ENCODE measurements around the gene SCYGR8.
A peak's percentile ranks its signal among the peaks of the same experiment; 100 is the strongest.

The SCYGR8 gene

DNA sequence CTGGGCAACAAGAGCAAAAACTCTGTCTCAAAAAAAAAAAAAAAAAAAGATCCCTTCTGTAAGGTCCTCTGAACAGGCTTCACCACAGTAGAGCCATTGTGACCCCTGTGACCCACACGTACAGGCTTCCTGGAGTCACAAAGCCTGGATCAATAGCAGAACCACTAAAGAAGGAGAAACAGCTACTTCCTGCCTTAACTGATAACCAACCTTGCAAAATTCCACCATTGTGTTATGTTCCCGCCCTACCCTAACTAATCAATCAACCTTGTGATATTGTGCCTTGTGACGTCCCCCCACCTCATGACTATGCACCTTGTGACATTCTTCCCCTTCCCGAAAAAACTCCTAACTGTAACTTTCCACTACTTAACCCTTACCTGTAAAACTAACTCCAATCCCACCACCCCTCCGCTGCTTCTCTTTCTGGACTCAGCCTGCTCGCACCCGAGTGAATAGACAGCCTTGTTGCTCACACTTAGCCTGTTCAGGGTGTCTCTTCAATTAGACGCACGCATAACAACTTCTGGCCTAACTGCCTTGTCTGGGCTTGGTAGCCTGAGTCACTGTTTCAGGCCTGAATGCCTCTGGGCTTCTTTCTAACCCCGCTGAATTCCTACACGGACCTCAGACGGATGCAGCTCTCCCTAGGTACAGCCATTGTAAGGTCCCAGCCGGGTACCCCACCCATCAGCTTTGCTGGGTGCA lies 13.9 kb downstream of the SCYGR8 start:
- DNase-seq (ENCODE audit: extremely low spot score, insufficient read length, low read depth): no peak
- no peak for FAIRE-seq

DNA sequence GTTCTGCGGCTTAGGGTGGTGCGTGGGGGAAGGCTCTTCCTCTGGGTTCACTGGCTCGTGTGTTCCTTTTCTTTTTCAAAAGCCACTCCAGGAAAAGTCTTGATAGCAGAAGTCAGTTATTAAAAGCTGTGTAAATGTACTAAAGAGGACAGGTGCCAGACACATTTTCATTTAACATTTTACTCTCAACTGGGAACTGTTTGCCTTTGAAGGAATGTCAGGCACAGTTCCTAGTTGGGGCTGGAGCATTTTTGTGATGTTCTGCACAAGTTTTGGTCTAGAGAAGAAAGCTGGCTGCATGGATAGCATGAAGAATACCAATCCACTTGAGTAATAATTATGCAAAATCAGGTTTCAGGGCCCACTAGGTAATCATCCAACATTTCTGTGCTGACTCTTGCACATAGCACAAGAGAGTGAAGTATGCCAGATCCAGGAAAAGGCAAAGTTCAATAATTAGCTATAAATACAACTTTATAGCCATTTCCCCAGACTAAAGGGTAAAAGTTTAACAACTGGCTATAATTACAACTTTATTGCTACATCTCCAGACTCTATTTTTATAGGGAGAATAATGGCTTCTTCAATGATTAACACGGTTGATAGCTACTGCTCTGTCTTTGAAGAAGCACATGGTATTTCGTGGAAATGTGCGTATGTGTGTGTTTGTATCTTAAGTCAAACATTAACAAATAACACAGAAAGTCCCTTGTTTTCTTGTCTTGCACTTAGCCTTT lies 16.2 kb downstream of the SCYGR8 start:
- no peak for DNase-seq (ENCODE audit: extremely low spot score, insufficient read length, low read depth)
- no peak for FAIRE-seq

DNA sequence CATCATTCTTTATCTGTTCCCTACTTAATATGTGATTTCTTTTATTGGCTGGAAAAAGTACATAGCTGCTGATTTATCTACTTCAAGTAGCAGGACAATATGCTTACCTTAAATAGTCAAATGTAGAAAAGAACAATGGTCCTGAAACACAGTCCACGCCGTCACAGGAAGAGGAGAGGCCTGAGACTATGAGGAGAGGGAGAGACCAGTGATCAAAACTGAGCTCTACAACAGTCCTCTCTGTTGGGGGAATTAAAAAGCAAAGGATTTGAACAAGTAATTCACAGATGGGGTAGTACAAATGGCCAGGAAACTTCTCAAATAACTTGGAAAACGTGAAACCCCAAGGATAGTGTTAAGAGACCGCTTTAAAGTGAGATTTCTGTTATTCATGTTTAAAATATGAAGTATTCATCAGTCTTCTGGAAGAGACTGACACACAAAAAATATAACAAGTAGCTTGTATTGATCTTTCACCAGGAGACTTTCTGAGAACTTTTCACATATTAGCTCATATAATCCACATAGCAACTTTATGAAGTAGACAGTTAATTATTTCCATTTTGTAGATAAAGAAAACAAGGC lies 20.2 kb downstream of the SCYGR8 start:
- FAIRE-seq (no peak), DNase-seq (ENCODE audit: extremely low spot score, insufficient read length, low read depth) (no peak)

DNA sequence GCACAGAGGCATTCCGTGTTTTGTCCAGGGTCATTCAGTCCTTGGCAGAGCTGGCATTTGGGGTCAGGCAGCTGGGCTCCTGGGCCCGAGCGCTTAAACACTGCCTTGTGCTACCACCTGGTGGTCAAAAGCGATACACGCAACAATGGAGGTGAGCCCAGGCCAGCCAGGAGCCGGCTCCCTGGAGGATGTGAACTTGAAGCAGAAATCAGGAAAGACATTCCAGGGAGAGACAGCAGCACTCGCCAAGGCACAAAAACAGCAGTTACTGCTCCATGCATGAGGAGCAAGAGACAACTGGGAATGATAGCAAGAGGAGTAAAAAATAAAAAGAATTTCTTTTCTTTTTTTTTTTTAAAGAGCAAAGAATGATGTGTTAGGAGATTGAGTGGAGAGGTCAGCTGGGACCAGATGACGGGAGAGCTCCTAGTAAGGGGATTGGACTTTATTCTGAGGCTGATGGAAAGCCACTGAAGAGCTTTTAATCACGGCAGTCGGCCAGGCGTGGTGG lies 20.7 kb downstream of the SCYGR8 start:
- DNase-seq (ENCODE audit: extremely low spot score, insufficient read length, low read depth) (peak; percentile 53), FAIRE-seq (peak; percentile 85)

DNA sequence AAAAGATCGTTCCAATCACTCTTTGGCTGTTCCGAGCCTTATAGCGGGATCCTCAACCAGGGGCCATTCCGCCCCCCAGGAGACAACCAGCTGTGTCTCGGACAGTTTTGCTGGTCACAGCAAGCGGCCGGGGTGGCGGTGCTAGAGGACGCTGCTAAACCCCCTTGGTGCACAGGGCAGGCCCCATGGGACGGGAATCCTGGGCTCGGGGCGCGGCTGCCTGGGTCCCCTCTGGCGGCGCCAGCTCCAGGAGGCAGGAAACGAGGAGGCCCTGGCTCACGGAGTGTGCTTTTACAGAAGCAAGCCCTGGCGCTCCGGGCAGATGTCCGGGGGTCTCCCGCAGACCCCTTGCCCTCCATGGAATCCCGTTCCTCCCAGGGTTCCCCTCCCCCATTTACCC lies 22.1 kb downstream of the SCYGR8 start:
- no peak for DNase-seq (ENCODE audit: extremely low spot score, insufficient read length, low read depth)
- no peak for FAIRE-seq

DNA sequence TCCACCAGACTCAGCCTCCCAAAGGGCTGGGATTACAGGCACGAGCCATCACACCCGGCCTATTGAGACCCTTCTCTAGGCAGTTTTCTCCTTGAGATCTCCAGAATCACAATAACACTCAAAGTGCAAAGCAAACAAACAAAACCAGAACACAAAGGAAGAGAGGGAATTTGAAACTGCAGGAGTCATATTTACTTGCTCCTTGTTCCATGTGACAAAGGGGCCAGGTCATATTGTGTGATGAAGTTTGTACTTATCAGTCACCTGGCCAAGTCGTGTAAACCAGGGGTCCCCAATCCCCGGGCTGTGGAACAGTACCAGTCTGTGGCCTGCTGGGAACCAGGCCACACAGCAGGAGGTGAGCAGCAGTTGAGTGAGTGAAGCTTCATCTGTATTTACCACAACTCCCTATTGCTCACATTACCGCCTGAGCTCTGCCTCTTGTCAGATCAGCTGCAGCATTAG lies 26.5 kb downstream of the SCYGR8 start:
- FAIRE-seq (no peak), DNase-seq (ENCODE audit: extremely low spot score, insufficient read length, low read depth) (no peak)

DNA sequence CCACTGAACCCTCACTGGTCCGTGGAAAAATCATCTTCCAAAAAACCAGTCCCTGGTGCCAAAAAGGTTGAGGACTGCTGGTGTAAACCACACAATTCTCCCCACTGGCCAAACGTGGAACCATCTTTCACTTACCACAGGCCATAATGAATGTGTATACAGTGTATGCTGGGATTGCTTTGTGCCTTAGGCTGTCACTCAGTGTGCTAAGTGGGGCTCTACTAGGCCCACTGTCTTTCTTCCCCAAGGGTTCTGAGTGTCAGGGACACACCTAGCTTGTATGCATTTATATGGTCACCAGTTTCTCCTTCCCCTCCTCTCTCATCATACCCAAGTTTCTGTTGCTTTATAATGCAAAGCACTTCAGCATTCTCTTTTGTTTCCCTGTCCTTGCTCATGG lies 27.2 kb downstream of the SCYGR8 start:
- DNase-seq (ENCODE audit: extremely low spot score, insufficient read length, low read depth) (no peak), FAIRE-seq (no peak)

DNA sequence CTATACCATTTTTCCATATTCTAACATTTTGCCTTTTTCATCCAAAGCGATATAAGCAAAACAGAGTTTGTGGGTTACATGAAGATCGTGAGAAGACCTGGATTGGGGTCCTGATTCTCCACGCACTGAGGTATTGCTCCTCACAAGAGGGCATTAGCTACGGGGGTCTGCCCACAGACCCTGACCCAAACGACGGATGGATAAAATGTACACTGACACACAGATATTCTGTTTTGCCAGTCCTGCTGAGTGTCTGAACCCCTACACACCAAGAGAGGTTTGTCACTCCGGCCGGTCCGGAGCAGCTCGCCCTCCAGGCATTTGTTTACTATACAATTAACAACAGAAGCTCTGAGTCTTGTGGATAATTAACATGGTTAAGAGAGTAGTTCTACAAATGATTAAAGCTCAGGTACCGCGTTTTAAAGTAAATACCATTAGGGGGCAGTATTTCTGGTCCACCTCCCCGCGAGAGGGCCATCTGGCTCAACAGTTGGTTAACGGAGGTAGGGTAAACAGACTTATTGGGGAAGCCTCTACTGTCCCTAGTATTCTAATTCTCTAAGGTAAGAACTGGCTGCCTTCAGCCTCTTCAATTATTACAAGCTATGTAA lies 28.4 kb downstream of the SCYGR8 start:
- DNase-seq (ENCODE audit: extremely low spot score, insufficient read length, low read depth) (no peak), FAIRE-seq (peak; percentile 52)

DNA sequence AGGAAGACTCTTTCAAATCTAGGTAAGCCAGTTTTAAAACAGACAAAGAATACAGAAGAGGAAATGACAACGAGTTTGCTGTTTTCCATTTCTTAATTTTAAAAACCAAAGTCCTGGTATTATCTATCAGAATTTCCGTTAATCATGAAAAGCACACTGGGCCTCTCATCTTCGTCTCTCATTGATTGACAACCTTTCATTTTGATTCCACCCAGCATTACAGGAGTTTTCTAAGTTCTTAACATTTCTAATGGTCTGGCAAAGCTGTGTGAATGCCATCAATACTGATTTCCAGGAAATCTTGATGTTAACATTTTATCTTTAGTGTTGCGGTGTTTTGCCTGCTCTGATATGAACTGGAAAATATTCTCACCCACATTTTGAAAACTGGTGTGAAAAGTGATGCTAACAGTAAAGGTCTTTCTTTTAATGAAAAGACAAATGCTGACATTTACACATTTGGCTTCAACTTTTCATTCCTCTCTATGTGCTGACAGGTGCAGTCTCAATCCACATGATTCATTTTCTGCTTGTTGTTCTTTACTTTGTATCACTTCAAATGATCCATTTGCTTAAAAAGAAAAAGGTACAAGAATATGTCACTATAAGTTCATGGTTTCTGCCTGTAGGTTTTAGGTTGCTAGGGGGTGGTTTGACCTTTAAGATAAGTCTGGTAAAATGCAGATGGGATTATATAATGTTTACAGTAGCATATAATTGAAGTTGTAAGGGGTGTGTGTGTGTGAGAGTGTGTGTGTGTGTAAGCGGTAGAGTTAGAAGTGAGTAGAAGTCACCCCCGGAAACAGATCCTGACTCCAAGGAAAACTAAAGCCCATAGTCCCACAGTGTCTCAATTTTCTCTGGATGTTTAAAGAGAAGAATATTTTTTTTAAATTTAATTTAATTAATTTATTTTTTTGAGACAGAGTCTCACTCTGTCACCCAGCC lies 29.5 kb downstream of the SCYGR8 start:
- DNase-seq (ENCODE audit: extremely low spot score, insufficient read length, low read depth) (no peak), FAIRE-seq (no peak)

DNA sequence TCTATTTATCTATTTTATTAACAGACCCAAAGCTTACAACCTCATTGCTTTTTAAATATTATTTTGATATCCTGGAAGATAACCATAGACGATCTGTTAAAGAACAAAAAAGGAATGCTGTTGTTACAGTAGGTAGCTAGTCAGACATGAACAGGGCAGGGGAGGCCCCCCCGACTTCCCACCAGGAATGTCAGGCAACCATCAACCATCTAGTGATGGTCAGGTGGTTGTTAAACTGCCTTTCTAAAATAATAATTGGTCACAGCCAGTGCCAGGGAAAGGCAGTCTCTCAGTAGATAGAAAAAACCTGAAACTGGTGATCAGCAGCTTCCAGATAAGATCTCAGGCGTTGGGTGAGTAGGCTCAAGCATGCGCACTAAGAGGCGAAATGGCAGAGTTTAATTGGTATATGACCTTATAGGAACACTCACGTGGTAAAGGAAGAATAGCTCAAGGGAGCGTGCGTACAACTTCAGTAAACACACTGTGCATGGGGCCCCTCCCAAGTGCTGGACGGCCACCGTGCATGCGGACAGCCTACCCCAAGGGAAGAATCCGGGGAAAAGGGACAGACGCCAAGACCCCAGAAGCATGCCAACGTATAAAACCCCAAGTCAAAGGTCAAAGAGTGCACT lies 35.4 kb downstream of the SCYGR8 start:
- FAIRE-seq (no peak), DNase-seq (ENCODE audit: extremely low spot score, insufficient read length, low read depth) (no peak)

DNA sequence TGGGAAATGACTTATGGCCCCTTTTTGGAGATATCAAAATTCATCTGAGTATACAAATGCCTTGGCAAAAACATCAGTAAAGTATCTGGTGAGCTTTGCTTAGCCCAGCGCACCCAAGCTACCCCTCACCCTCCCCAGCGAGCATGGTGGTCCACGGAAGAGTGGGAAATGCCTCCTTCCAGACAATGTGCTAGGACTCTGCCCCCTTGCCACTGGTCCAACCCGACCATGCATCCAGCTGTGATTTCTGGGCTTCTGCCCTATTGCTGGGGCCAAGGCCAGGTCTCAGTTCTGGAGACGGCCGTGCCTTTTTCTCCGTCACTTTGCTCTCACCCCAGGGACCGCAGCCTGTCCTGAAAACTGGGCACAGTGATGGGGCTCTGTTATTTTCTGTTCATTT lies 36.1 kb downstream of the SCYGR8 start:
- no peak for DNase-seq (ENCODE audit: extremely low spot score, insufficient read length, low read depth)
- no peak for FAIRE-seq

DNA sequence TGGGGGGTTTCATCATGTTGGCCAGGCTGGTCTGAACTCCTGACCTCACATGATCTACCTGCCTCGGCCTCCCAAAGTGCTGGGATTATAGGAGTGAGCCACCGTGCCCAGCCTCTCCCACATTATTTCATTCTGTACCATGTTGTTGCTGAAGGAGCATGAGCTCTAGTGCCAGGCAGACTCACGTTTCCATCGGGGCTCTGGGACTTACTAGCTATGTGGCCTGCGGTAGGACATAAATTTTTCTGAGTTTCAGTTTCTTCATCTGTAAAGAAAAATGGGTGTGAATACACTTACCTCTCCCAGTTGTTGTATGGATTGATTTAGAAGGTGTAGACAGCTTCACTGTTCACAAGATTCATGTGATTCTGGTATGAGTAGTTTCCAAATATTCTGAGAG lies 37.1 kb downstream of the SCYGR8 start:
- FAIRE-seq (peak; percentile 60), DNase-seq (ENCODE audit: extremely low spot score, insufficient read length, low read depth) (no peak)

DNA sequence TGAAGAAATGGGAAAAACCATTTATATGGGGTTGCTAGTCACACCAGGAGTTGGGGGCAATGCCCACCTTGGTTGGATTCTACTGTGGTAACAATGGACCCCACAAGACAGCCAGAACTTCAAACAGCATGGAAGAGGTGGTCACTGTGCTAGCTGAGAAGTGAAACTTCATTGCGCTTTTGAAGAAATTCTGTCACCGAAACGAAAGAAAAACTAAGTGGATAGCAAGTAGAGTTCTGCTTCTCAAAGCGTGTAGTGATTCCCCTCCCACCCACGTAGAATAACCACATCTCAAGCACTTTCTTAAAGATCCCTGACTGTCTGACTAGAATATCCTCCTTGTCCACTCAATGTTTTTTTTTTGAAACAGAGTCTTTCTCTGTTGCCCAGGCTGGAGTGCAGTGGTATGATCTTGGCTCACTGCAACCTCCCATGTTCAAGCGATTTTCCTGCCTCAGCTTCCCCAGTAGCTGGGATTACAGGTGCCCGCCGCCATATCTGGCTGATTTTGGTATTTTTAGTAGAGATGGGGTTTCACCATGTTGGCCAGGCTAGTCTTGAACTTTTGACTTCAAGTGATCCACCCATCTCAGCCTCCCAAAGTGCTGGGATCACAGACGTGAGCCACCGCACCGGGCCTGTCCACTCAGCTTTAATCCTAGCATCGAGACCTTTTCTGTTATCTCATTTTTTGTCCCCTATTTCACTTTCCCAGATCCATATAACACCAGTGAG lies 37.9 kb downstream of the SCYGR8 start:
- peak; percentile 99 for FAIRE-seq
- DNase-seq (ENCODE audit: extremely low spot score, insufficient read length, low read depth): peak; percentile 25

DNA sequence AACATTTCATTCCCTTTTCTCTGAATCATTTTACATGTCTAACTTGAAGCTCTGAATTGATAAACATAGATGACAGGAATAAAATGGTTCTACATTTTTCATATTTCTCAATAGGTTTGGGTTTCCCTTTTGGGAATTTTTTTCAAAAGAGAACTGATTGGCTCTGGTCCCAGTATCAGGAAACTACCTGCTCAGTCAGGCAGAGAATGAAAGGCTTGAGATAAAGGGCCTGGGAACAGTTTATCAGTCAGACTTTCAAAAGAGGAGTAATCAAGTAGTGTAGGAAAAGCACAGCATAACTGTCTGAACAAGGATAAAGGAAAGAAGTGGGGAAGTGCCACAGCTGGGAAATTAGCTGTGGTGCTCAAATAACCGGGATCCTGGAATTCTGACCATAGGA lies 39.6 kb downstream of the SCYGR8 start:
- no peak for FAIRE-seq

DNA sequence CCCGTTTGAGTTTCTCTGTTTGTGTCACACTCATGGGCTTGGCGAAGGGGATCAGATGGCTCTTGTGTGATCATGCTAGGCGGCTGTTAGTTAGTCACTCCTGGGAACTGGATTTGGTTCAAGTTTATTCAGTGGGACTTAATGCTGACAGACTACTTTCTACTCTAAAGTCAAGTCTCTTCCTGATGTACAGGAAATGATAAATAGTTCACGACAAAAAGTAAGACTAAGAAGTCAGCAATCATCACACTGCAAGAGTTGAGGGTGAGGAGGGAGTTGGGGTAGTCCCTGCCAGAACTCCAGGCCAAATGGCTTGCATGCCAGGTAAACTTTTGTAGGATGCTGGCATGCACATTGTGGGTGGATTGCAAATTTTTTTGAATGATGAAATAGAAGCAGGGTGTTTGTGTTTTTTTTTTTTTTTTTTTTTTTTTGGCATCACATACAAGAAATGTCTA lies 42.9 kb downstream of the SCYGR8 start:
- DNase-seq (ENCODE audit: extremely low spot score, insufficient read length, low read depth): no peak
- FAIRE-seq: no peak

More for the DNA sequence above, 39.6 kb downstream of the SCYGR8 start:
- no peak for DNase-seq (ENCODE audit: extremely low spot score, insufficient read length, low read depth)

DNA sequence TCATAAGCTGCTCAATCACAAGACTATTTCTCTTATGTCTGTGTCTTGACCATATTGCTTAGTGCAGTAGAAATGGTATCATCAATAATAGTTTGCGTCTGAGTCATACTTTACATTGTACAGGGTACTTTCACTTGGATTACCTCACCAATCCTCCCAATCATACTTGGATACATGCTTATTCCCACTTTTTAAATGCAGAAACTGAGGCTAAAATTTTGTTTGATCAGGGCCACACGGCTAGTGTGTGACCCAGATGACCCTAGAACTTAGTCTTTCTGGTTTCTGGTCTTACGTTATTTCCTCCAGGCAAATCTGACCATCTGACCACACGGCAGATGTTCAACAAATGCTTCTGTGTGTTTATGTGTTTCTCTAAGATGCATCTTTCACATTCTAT lies 44.1 kb downstream of the SCYGR8 start:
- no peak for DNase-seq (ENCODE audit: extremely low spot score, insufficient read length, low read depth)
- no peak for FAIRE-seq

DNA sequence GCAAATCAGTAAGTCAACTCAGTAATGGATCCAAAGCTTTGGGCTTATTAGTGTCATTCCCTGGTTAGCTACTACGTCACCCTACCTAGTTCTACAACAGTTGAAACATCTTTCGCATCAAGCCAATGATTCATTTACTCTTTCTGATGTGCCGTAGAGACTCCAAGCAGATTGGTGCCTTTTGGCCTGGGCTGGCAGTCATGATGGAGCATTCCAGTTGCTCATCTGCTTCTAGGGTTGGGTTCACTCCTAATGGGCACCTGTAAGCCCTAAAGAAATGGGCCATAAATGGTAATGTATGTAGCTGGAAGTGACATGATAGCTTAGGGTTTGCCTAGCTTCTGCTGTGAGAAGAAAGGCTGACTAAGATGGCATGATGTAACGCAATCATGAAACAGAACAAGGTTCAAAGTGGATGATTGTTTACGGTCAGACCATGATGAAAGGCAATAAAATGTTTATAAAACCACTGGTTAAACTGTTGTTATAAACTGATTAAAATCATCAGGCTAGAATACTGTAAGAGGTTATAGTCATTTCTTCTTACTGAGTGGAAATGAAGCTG lies 47.5 kb downstream of the SCYGR8 start:
- no peak for DNase-seq (ENCODE audit: extremely low spot score, insufficient read length, low read depth)
- no peak for FAIRE-seq

Measured in GM18507 (cell line).